Trophoblast cell (in vitro differentiated cells and primary cell): ENCODE measurements around the gene KIAA0040.

ENCODE experiments used
- DNase-seq, 2 donors: peaks; one replicate each; pipeline ENCODE4 v3.0.0-alpha.2; 2016
- H2AFZ ChIP-seq: 2 replicates; pipeline ENCODE4 v1.6.1; 2013; ENCODE audit warnings: low read length, moderate library complexity, mild to moderate bottlenecking; ENCODE audit not compliant: insufficient read depth, poor library complexity
- H2AK5ac ChIP-seq: 2 replicates; pipeline ENCODE4 v1.6.1; 2013; ENCODE audit warnings: mild to moderate bottlenecking, low read length
- H2BK120ac ChIP-seq: 2 replicates; pipeline ENCODE4 v1.6.1; 2013; ENCODE audit warnings: low read length, mild to moderate bottlenecking, moderate library complexity; ENCODE audit not compliant: insufficient read depth, poor library complexity
- H2BK12ac ChIP-seq: 2 replicates; pipeline ENCODE4 v1.6.1; 2013; ENCODE audit warnings: mild to moderate bottlenecking, low read length, moderate library complexity
- H2BK5ac ChIP-seq: 2 replicates; pipeline ENCODE4 v1.6.1; 2013; ENCODE audit warnings: low read length, low read depth, moderate library complexity, mild to moderate bottlenecking; ENCODE audit not compliant: poor library complexity
- H3K14ac ChIP-seq: 2 replicates; pipeline ENCODE4 v1.6.1; 2013; ENCODE audit warnings: mild to moderate bottlenecking, low read length
- H3K18ac ChIP-seq: 2 replicates; pipeline ENCODE4 v1.6.1; 2013; ENCODE audit warnings: mild to moderate bottlenecking, low read length
- H3K23ac ChIP-seq: 2 replicates; pipeline ENCODE4 v1.6.1; 2013; ENCODE audit warnings: low read length
- H3K27ac ChIP-seq: 2 replicates; pipeline ENCODE4 v1.5.1; 2013; ENCODE audit warnings: low read depth, mild to moderate bottlenecking, inconsistent platforms, low read length, moderate library complexity
- H3K27me3 ChIP-seq: 2 replicates; pipeline ENCODE4 v1.6.1; 2013; ENCODE audit warnings: inconsistent platforms, mild to moderate bottlenecking, low read length, moderate library complexity; ENCODE audit not compliant: insufficient read depth
- H3K36me3 ChIP-seq, 2 experiments: 1 replicate in 1 of 2; 2 replicates in 1 of 2; pipeline ENCODE4 v1.6.1; 2013; ENCODE audit warnings: low read length in 2 of 2, mild to moderate bottlenecking in 2 of 2, moderate library complexity in 1 of 2; ENCODE audit not compliant: insufficient read depth in 2 of 2, control insufficient read depth in 1 of 2
- H3K4ac ChIP-seq: 2 replicates; pipeline ENCODE4 v1.6.1; 2013; ENCODE audit warnings: low read depth, mild to moderate bottlenecking, low read length, moderate library complexity
- H3K4me1 ChIP-seq, 2 experiments: 1 replicate in 1 of 2; 2 replicates in 1 of 2; pipeline ENCODE4 v1.6.1; 2013; ENCODE audit warnings: low read length in 2 of 2, mild to moderate bottlenecking in 2 of 2, moderate library complexity in 1 of 2; ENCODE audit not compliant: insufficient read depth in 2 of 2, control insufficient read depth in 1 of 2
- H3K4me2 ChIP-seq: 2 replicates; pipeline ENCODE4 v1.6.1; 2013; ENCODE audit warnings: inconsistent platforms, mild to moderate bottlenecking, low read length, moderate library complexity
- H3K4me3 ChIP-seq: 2 replicates; pipeline ENCODE4 v1.5.1; 2013; ENCODE audit warnings: mild to moderate bottlenecking, low read depth, low read length, inconsistent platforms
- H3K79me1 ChIP-seq: one replicate; pipeline ENCODE4 v1.6.1; 2013; ENCODE audit warnings: low read length
- H3K79me2 ChIP-seq: 2 replicates; pipeline ENCODE4 v1.6.1; 2013; ENCODE audit warnings: low read length, mild to moderate bottlenecking; ENCODE audit not compliant: control insufficient read depth, insufficient read depth, poor library complexity
- H3K9ac ChIP-seq: 2 replicates; pipeline ENCODE4 v1.6.1; 2013; ENCODE audit warnings: mild to moderate bottlenecking, low read length
- H3K9me3 ChIP-seq: 2 replicates; pipeline ENCODE4 v1.6.1; 2013; ENCODE audit warnings: low read depth, mild to moderate bottlenecking, control low read depth, inconsistent platforms, low read length; ENCODE audit not compliant: insufficient read depth
- H4K12ac ChIP-seq: 2 replicates; pipeline ENCODE4 v1.6.1; 2013; ENCODE audit warnings: low read depth, mild to moderate bottlenecking, low read length, moderate library complexity
- H4K8ac ChIP-seq: 2 replicates; pipeline ENCODE4 v1.6.1; 2013; ENCODE audit warnings: low read depth, mild to moderate bottlenecking, low read length, moderate library complexity
- H4K91ac ChIP-seq: one replicate; pipeline ENCODE4 v1.6.1; 2013; ENCODE audit warnings: low read depth, mild to moderate bottlenecking, low read length, moderate library complexity
- WGBS: extraction: QIAGEN DNeasy Blood & Tissue Kit; methylation state at CpG from one replicate; pipeline ENCODE4 v1.1.7; 2013; ENCODE audit warnings: missing lambda C conversion rate; ENCODE audit not compliant: insufficient read length, insufficient coverage; ENCODE audit errors: extremely low coverage; 5-methylcytosine and 5-hydroxymethylcytosine counted together

Gene KIAA0040

GRCh38 chr1:175176246-175176645 lies 16.3 kb downstream of the KIAA0040 start:
- Histone ChIP-seq H3K4me1 (peaks cover 7 to 8% of the 10 kb centered on the region in 2 experiments), H3K4me2 (no peak overlapping the region), H4K12ac (no peak overlapping the region), H2BK120ac (no peak overlapping the region), H2BK5ac (no peak overlapping the region), H3K14ac (no peak overlapping the region), H3K27me3 (no peaks in the 10 kb centered on the region), H4K8ac (no peak overlapping the region), H3K18ac (no peak overlapping the region), H3K79me1 (peaks cover 5% of the 10 kb centered on the region), H3K23ac (no peak overlapping the region), H3K4me3 (no peak overlapping the region), H3K27ac (no peak overlapping the region), H3K9me3 (no peaks in the 10 kb centered on the region), H3K4ac (no peak overlapping the region), H4K91ac (no peak overlapping the region), H3K79me2 (peaks cover 2% of the 10 kb centered on the region), H2AK5ac (no peak overlapping the region), H2AFZ (no peak overlapping the region), H2BK12ac (no peak overlapping the region), H3K9ac (no peak overlapping the region), H3K36me3 (peaks cover 6 to 16% of the 10 kb centered on the region in 2 experiments)
- WGBS: no CpG with 5 or more reads among the region's 1 CpG
- DNase-seq: no peak

GRCh38 chr1:175174309-175175102 lies 18.1 kb downstream of the KIAA0040 start:
- no peak overlapping the region for H3K27ac ChIP-seq
- WGBS: no CpG with 5 or more reads among the region's 5 CpGs
- H3K9me3 ChIP-seq: no peaks in the 10 kb centered on the region
- H3K27me3 ChIP-seq: no peaks in the 10 kb centered on the region
- peaks cover 2% of the 10 kb centered on the region for H3K79me2 ChIP-seq
- no peak overlapping the region for H3K4ac ChIP-seq
- H2AK5ac ChIP-seq: no peak overlapping the region
- H3K23ac ChIP-seq: no peak overlapping the region
- H3K9ac ChIP-seq: no peak overlapping the region
- H3K79me1 ChIP-seq: peaks cover 5% of the 10 kb centered on the region
- H3K4me3 ChIP-seq: no peak overlapping the region
- H2BK120ac ChIP-seq: no peak overlapping the region
- H4K91ac ChIP-seq: no peak overlapping the region
- no peak overlapping the region for H2AFZ ChIP-seq
- H2BK12ac ChIP-seq: no peak overlapping the region
- H3K18ac ChIP-seq: no peak overlapping the region
- peaks cover 4 to 15% of the 10 kb centered on the region in 2 experiments for H3K4me1 ChIP-seq
- H4K12ac ChIP-seq: no peak overlapping the region
- DNase-seq: no peak
- no peak overlapping the region for H3K14ac ChIP-seq
- H4K8ac ChIP-seq: no peak overlapping the region
- peaks cover 9 to 23% of the 10 kb centered on the region in 2 experiments for H3K36me3 ChIP-seq
- no peak overlapping the region for H2BK5ac ChIP-seq
- no peak overlapping the region for H3K4me2 ChIP-seq

GRCh38 chr1:175173531-175173930 lies 19.0 kb downstream of the KIAA0040 start:
- Histone ChIP-seq H3K23ac (no peak overlapping the region), H3K79me2 (peaks cover 2% of the 10 kb centered on the region), H2BK12ac (no peak overlapping the region), H3K27ac (no peak overlapping the region), H3K14ac (no peak overlapping the region), H3K18ac (no peak overlapping the region), H4K91ac (no peak overlapping the region), H3K79me1 (peaks cover 5% of the 10 kb centered on the region), H2BK5ac (no peak overlapping the region), H3K36me3 (peaks cover 12 to 27% of the 10 kb centered on the region in 2 experiments), H3K4me3 (no peak overlapping the region), H4K12ac (no peak overlapping the region), H3K27me3 (no peaks in the 10 kb centered on the region), H3K9ac (no peak overlapping the region), H3K9me3 (no peaks in the 10 kb centered on the region), H2AFZ (no peak overlapping the region), H4K8ac (no peak overlapping the region), H3K4me2 (no peak overlapping the region), H3K4ac (no peak overlapping the region), H3K4me1 (peaks cover 4 to 11% of the 10 kb centered on the region in 2 experiments), H2AK5ac (no peak overlapping the region), H2BK120ac (no peak overlapping the region)
- WGBS: no CpG with 5 or more reads among the region's 7 CpGs
- no peak for DNase-seq

- no peak overlapping the region for H2BK120ac ChIP-seq
- H4K12ac ChIP-seq: no peak overlapping the region
- no peak for DNase-seq
- H3K4me3 ChIP-seq: no peak overlapping the region
- no peak overlapping the region for H2BK5ac ChIP-seq
- H3K4ac ChIP-seq: no peak overlapping the region
- H3K79me2 ChIP-seq: peaks cover 2% of the 10 kb centered on the region
- no peak overlapping the region for H3K9ac ChIP-seq
- no peak overlapping the region for H2AFZ ChIP-seq
- no CpG with 5 or more reads among the region's 3 CpGs for WGBS
- no peaks in the 10 kb centered on the region for H3K27me3 ChIP-seq
- no peak overlapping the region for H4K8ac ChIP-seq
- no peak overlapping the region for H3K4me2 ChIP-seq
- no peak overlapping the region for H4K91ac ChIP-seq
- H3K14ac ChIP-seq: no peak overlapping the region
- peaks cover 10 to 28% of the 10 kb centered on the region in 2 experiments for H3K36me3 ChIP-seq
- H3K27ac ChIP-seq: no peak overlapping the region
- no peaks in the 10 kb centered on the region for H3K9me3 ChIP-seq
- no peak overlapping the region for H3K23ac ChIP-seq
- peaks cover 0 to 7% of the 10 kb centered on the region in 2 experiments for H3K4me1 ChIP-seq
- peaks cover 2% of the 10 kb centered on the region for H3K79me1 ChIP-seq
- no peak overlapping the region for H2AK5ac ChIP-seq
- H3K18ac ChIP-seq: no peak overlapping the region
- H2BK12ac ChIP-seq: no peak overlapping the region
Observed at GRCh38 chr1:175172503-175172902, 20.1 kb downstream of the KIAA0040 start.
